ENCODE results near the gene ADGRG1.
"Not testable (repeated sequence)": the region's sequence is repeated elsewhere in the genome, so short reads cannot be mapped to it uniquely, and the experiment has no call there.

Gene ADGRG1

GRCh38 chr16:57704905-57705852 is 76.7 kb downstream of the ADGRG1 start:
- no peak for DNase-seq

- no peak for DNase-seq
Observed at GRCh38 chr16:57706717-57707116, 78.3 kb downstream of the ADGRG1 start.

GRCh38 chr16:57707331-57707730 is 78.9 kb downstream of the ADGRG1 start:
- DNase-seq: no peak

- DNase-seq: no peak
Observed at GRCh38 chr16:57708168-57708567, 79.7 kb downstream of the ADGRG1 start.

- no peak for DNase-seq
Observed at GRCh38 chr16:57709663-57710062, 81.2 kb downstream of the ADGRG1 start.

GRCh38 chr16:57711346-57711745 is 82.9 kb downstream of the ADGRG1 start:
- no peak for DNase-seq

- no peak for DNase-seq
Observed at GRCh38 chr16:57711993-57712392, 83.6 kb downstream of the ADGRG1 start.

- not testable (repeated sequence) for DNase-seq
Observed at GRCh38 chr16:57712569-57712968, 84.1 kb downstream of the ADGRG1 start.

- no peak for DNase-seq
Observed at GRCh38 chr16:57713596-57713995, 85.2 kb downstream of the ADGRG1 start.

GRCh38 chr16:57714047-57714446 is 85.6 kb downstream of the ADGRG1 start:
- no peak for DNase-seq
